WI38 (cell line): Measurements from ENCODE around the gene POLA1.

Experiments used
- H3K4me3 ChIP-seq: 2 replicates; pipeline ENCODE4 v1.5.1; 2011; ENCODE audit warnings: low read depth, mild to moderate bottlenecking, control low read depth, low read length
- CTCF ChIP-seq: IDR thresholded peaks from 2 replicates; pipeline ENCODE4 v1.5.1; 2012; ENCODE audit warnings: low read depth, mild to moderate bottlenecking, control low read depth, low read length

POLA1 gene

GRCh38 chrX:24900234-24900633 is 206.5 kb downstream of the POLA1 start:
- no peak overlapping the region for H3K4me3 ChIP-seq

GRCh38 chrX:24902806-24903205 is 209.1 kb downstream of the POLA1 start:
- H3K4me3 ChIP-seq = no peak overlapping the region
- no peak for TF ChIP-seq CTCF

More at GRCh38 chrX:24900234-24900633, 206.5 kb downstream of the POLA1 start:
- no peak for TF ChIP-seq CTCF

- no peak overlapping the region for H3K4me3 ChIP-seq
- TF ChIP-seq CTCF = no peak
These were observed 225.0 kb downstream of the POLA1 start for GRCh38 chrX:24918715-24919114.

GRCh38 chrX:24920769-24921168 is 227.1 kb downstream of the POLA1 start:
- no peak overlapping the region for H3K4me3 ChIP-seq
- no peak for TF ChIP-seq CTCF

- no peak for TF ChIP-seq CTCF
- H3K4me3 ChIP-seq = no peak overlapping the region
These were observed 231.7 kb downstream of the POLA1 start for GRCh38 chrX:24925430-24925829.

- no peak overlapping the region for H3K4me3 ChIP-seq
- TF ChIP-seq CTCF = no peak
These were observed 233.7 kb downstream of the POLA1 start for GRCh38 chrX:24927372-24927771.

- no peak for TF ChIP-seq CTCF
- H3K4me3 ChIP-seq = no peak overlapping the region
These were observed 234.4 kb downstream of the POLA1 start for GRCh38 chrX:24928114-24928513.
